WTC11 (cell line): ENCODE results near the gene NUP214.

Source experiments
- ATF1 ChIP-seq: sonication (generic); formaldehyde crosslinking; IDR thresholded peaks from 2 replicates; pipeline ENCODE4 v1.8.1; 2023; ENCODE audit warnings: mild to moderate bottlenecking, moderate library complexity, missing genetic modification reagents
- ATF2 ChIP-seq: sonication (generic); formaldehyde crosslinking; IDR thresholded peaks from 2 replicates; pipeline ENCODE4 v1.8.1; 2022; ENCODE audit warnings: low read depth, missing genetic modification reagents, borderline replicate concordance
- FOXP1 ChIP-seq: sonication (generic); formaldehyde crosslinking; IDR thresholded peaks from 2 replicates; pipeline ENCODE4 v1.8.0; 2022; ENCODE audit warnings: missing genetic modification reagents, mild to moderate bottlenecking, moderate library complexity, borderline replicate concordance
- GRHL2 ChIP-seq: fragments of 250-450 bp; sonication (Bioruptor Pico); IDR thresholded peaks from 2 replicates; pipeline ENCODE4 v1.8.0; 2022; ENCODE audit warnings: mild to moderate bottlenecking, moderate library complexity; ENCODE audit not compliant: insufficient replicate concordance, severe bottlenecking
- IRF1 ChIP-seq: sonication (generic); formaldehyde crosslinking; IDR thresholded peaks from 2 replicates; pipeline ENCODE4 v1.8.0; 2023; ENCODE audit warnings: missing genetic modification reagents
- MAX ChIP-seq: sonication (generic); formaldehyde crosslinking; IDR thresholded peaks from 2 replicates; pipeline ENCODE4 v1.8.0; 2022; ENCODE audit warnings: mild to moderate bottlenecking, missing genetic modification reagents
- MYBL2 ChIP-seq: sonication (generic); formaldehyde crosslinking; IDR thresholded peaks from 2 replicates; pipeline ENCODE4 v1.8.1; 2023; ENCODE audit warnings: mild to moderate bottlenecking, moderate library complexity, missing genetic modification reagents
- RORB ChIP-seq: fragments of 250-450 bp; sonication (Bioruptor Pico); IDR thresholded peaks from 2 replicates; pipeline ENCODE4 v1.9.0; 2021; ENCODE audit warnings: mild to moderate bottlenecking
- TCF7 ChIP-seq: sonication (generic); formaldehyde crosslinking; IDR thresholded peaks from 2 replicates; pipeline ENCODE4 v1.8.0; 2022; ENCODE audit warnings: mild to moderate bottlenecking, low read depth, missing genetic modification reagents, moderate library complexity
- USF2 ChIP-seq: sonication (generic); formaldehyde crosslinking; IDR thresholded peaks from 2 replicates; pipeline ENCODE4 v1.8.1; 2023; ENCODE audit warnings: mild to moderate bottlenecking, missing genetic modification reagents, moderate library complexity
- TF ChIP-seq, protein P1 (sequence below): sonication (generic); formaldehyde crosslinking; IDR thresholded peaks from 2 replicates; pipeline ENCODE4 v1.8.0; 2022; ENCODE audit warnings: mild to moderate bottlenecking, missing genetic modification reagents
- TF ChIP-seq, protein P2 (sequence below): fragments of 200-600 bp; IDR thresholded peaks from 2 replicates; pipeline ENCODE4 v1.8.0; 2022; ENCODE audit warnings: antibody characterized with exemption
- TF ChIP-seq, protein P3 (sequence below): sonication (generic); formaldehyde crosslinking; IDR thresholded peaks from 2 replicates; pipeline ENCODE4 v1.8.1; 2022; ENCODE audit warnings: missing genetic modification reagents, borderline replicate concordance

- TF ChIP-seq FOXP1 (CRISPR knock-in tag) (no peak), USF2 (no peak), GRHL2 (no peak), ATF2 (no peak), TCF7 (CRISPR knock-in tag) (no peak), MAX (CRISPR knock-in tag) (no peak), ATF1 (CRISPR knock-in tag) (no peak), RORB (CRISPR knock-in tag) (no peak), MYBL2 (CRISPR knock-in tag) (no peak), IRF1 (CRISPR knock-in tag) (no peak)
- TF ChIP-seq, protein P1, sequence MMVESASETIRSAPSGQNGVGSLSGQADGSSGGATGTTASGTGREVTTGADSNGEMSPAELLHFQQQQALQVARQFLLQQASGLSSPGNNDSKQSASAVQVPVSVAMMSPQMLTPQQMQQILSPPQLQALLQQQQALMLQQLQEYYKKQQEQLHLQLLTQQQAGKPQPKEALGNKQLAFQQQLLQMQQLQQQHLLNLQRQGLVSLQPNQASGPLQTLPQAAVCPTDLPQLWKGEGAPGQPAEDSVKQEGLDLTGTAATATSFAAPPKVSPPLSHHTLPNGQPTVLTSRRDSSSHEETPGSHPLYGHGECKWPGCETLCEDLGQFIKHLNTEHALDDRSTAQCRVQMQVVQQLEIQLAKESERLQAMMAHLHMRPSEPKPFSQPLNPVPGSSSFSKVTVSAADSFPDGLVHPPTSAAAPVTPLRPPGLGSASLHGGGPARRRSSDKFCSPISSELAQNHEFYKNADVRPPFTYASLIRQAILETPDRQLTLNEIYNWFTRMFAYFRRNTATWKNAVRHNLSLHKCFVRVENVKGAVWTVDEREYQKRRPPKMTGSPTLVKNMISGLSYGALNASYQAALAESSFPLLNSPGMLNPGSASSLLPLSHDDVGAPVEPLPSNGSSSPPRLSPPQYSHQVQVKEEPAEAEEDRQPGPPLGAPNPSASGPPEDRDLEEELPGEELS: no peak
- TF ChIP-seq, protein P2, sequence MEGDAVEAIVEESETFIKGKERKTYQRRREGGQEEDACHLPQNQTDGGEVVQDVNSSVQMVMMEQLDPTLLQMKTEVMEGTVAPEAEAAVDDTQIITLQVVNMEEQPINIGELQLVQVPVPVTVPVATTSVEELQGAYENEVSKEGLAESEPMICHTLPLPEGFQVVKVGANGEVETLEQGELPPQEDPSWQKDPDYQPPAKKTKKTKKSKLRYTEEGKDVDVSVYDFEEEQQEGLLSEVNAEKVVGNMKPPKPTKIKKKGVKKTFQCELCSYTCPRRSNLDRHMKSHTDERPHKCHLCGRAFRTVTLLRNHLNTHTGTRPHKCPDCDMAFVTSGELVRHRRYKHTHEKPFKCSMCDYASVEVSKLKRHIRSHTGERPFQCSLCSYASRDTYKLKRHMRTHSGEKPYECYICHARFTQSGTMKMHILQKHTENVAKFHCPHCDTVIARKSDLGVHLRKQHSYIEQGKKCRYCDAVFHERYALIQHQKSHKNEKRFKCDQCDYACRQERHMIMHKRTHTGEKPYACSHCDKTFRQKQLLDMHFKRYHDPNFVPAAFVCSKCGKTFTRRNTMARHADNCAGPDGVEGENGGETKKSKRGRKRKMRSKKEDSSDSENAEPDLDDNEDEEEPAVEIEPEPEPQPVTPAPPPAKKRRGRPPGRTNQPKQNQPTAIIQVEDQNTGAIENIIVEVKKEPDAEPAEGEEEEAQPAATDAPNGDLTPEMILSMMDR: no peak
- TF ChIP-seq, protein P3, sequence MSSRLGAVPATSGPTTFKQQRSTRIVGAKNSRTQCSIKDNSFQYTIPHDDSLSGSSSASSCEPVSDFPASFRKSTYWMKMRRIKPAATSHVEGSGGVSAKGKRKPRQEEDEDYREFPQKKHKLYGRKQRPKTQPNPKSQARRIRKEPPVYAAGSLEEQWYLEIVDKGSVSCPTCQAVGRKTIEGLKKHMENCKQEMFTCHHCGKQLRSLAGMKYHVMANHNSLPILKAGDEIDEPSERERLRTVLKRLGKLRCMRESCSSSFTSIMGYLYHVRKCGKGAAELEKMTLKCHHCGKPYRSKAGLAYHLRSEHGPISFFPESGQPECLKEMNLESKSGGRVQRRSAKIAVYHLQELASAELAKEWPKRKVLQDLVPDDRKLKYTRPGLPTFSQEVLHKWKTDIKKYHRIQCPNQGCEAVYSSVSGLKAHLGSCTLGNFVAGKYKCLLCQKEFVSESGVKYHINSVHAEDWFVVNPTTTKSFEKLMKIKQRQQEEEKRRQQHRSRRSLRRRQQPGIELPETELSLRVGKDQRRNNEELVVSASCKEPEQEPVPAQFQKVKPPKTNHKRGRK: no peak
These were observed 152.7 kb downstream of the NUP214 start for GRCh38 chr9:131277910-131278701.
